Natural killer cell (primary cell): ENCODE data around the gene ASH1L. TPM values are rescaled to one million over a fixed set of nuclear protein-coding genes. Genes with fewer than 3 reads are reported as not detected.

Experiments used
- ATAC-seq, 3 donors: fragments of 150-1000 bp in 2 of 3; fragments of 200-7000 bp in 1 of 3; cut with Tn5 transposase; 1 replicate in 1 of 3; 2 replicates in 2 of 3; pipeline ENCODE4 v1.10.0; 2021; ENCODE audit warnings: mild to moderate bottlenecking in 2 of 3, moderate library complexity in 2 of 3
- DNase-seq, 2 donors: peaks; one replicate each; pipeline versions ENCODE4 v3.0.0 to v3.0.0-alpha.2; 2013 to 2021; ENCODE audit warnings: mixed read lengths in 1 of 2
- H3K27ac ChIP-seq: one replicate; pipeline ENCODE4 v1.5.1; 2013; ENCODE audit warnings: mild to moderate bottlenecking, low read length
- H3K27me3 ChIP-seq: one replicate; pipeline ENCODE4 v1.6.1; 2013; ENCODE audit warnings: low read length; ENCODE audit not compliant: control insufficient read depth, insufficient read depth
- H3K36me3 ChIP-seq: one replicate; pipeline ENCODE4 v1.6.1; 2013; ENCODE audit warnings: low read length; ENCODE audit not compliant: control insufficient read depth, insufficient read depth
- H3K4me1 ChIP-seq: one replicate; pipeline ENCODE4 v1.6.1; 2013; ENCODE audit warnings: low read length; ENCODE audit not compliant: control insufficient read depth, insufficient read depth
- H3K4me3 ChIP-seq: one replicate; pipeline ENCODE4 v1.5.1; 2013; ENCODE audit warnings: low read length
- H3K9me3 ChIP-seq: one replicate; pipeline ENCODE4 v1.6.1; 2013; ENCODE audit warnings: low read length; ENCODE audit not compliant: control insufficient read depth, insufficient read depth
- H3K27ac Mint-ChIP-seq, 2 donors: one replicate each; pipeline ENCODE4 v1.8.0; 2022; ENCODE audit warnings: mild to moderate bottlenecking in 2 of 2, mixed read lengths in 2 of 2, moderate library complexity in 1 of 2
- H3K27me3 Mint-ChIP-seq, 2 donors: one replicate each; pipeline ENCODE4 v1.8.0; 2022; ENCODE audit warnings: low read depth in 2 of 2, mixed read lengths in 2 of 2
- H3K36me3 Mint-ChIP-seq: one replicate; pipeline ENCODE4 v1.8.0; 2022; ENCODE audit warnings: mixed read lengths
- H3K4me1 Mint-ChIP-seq, 2 donors: one replicate each; pipeline ENCODE4 v1.8.0; 2022; ENCODE audit warnings: mixed read lengths in 2 of 2
- H3K4me3 Mint-ChIP-seq: one replicate; pipeline ENCODE4 v1.8.0; 2022; ENCODE audit warnings: mild to moderate bottlenecking, moderate library complexity, mixed read lengths
- H3K9me3 Mint-ChIP-seq, 2 donors: one replicate each; pipeline ENCODE4 v1.8.0; 2022; ENCODE audit warnings: mixed read lengths in 2 of 2
- CTCF ChIP-seq: fragments of 200-600 bp; IDR thresholded peaks from one replicate; pipeline ENCODE4 v1.8.0; 2022; ENCODE audit warnings: antibody characterized with exemption
- WGBS: methylation state at CpG from one replicate; pipeline ENCODE4 v1.1.7; 2013; ENCODE audit warnings: missing lambda C conversion rate; ENCODE audit not compliant: insufficient coverage; 5-methylcytosine and 5-hydroxymethylcytosine counted together
- intact Hi-C: fragments of 100-400 bp; cut with micrococcal nuclease; formaldehyde crosslinking; loops from one replicate; pipeline ENCODE4 v1.14.2; 2022
- total RNA-seq, 4 donors: library from RNA; stranded (reverse); fragments of 120-200 nt in 1 of 4; gene quantifications; one replicate each; pipeline versions ENCODE4 v1.2.3 to v1.2.4, GENCODE V29; 2013 to 2022

Gene ASH1L
- total RNA-seq, 3 donors from 2014 or later (not counting 1 experiment from before 2014, with no cell fraction given), result 82.2 to 99.5 (median 91.9) TPM

GRCh38 chr1:155529929-155530328 is 32.7 kb downstream of the ASH1L start:
- no peak overlapping the region for H3K4me3 Mint-ChIP-seq
- DNase-seq, result no peak
- H3K9me3 ChIP-seq, result no peaks in the 10 kb centered on the region
- TF ChIP-seq CTCF, result no peak
- no peaks in the 10 kb centered on the region for H3K36me3 ChIP-seq
- no peaks in the 10 kb centered on the region for H3K27me3 Mint-ChIP-seq
- H3K27ac ChIP-seq, result no peak overlapping the region
- H3K4me3 ChIP-seq, result no peak overlapping the region
- intact Hi-C loops, result no loop called here
- H3K4me1 ChIP-seq, result peaks cover 4% of the 10 kb centered on the region
- WGBS, result 83% methylated on average over 3 of the region's 3 CpGs
- peaks cover 33 to 34% of the 10 kb centered on the region in 2 donors for H3K4me1 Mint-ChIP-seq
- no peaks in the 10 kb centered on the region for H3K27me3 ChIP-seq
- peak overlapping the region in 1 of 2 donors; percentile 2 for H3K27ac Mint-ChIP-seq
- no peak for ATAC-seq
- H3K36me3 Mint-ChIP-seq, result no peaks in the 10 kb centered on the region
- H3K9me3 Mint-ChIP-seq, result peaks cover 0 to 2% of the 10 kb centered on the region in 2 donors

GRCh38 chr1:155529109-155529508 is 33.5 kb downstream of the ASH1L start:
- Histone ChIP-seq H3K4me3 (no peak overlapping the region), H3K9me3 (no peaks in the 10 kb centered on the region), H3K4me1 (peaks cover 8% of the 10 kb centered on the region), H3K27me3 (no peaks in the 10 kb centered on the region), H3K36me3 (no peaks in the 10 kb centered on the region), H3K27ac (no peak overlapping the region)
- H3K4me3 Mint-ChIP-seq, result no peak overlapping the region
- 80% methylated on average over 1 of the region's 2 CpGs for WGBS
- ATAC-seq, result no peak
- no peaks in the 10 kb centered on the region for H3K27me3 Mint-ChIP-seq
- peaks cover 28 to 34% of the 10 kb centered on the region in 2 donors for H3K4me1 Mint-ChIP-seq
- no peak for DNase-seq
- TF ChIP-seq CTCF, result no peak
- H3K27ac Mint-ChIP-seq, result peak overlapping the region in 1 of 2 donors; percentile 2
- H3K9me3 Mint-ChIP-seq, result peaks cover 0 to 2% of the 10 kb centered on the region in 2 donors
- intact Hi-C loops, result no loop called here
- no peaks in the 10 kb centered on the region for H3K36me3 Mint-ChIP-seq

GRCh38 chr1:155527677-155528076 is 34.9 kb downstream of the ASH1L start:
- H3K27me3 Mint-ChIP-seq, result no peaks in the 10 kb centered on the region
- WGBS, result 93% methylated on average over 6 of the region's 6 CpGs
- H3K27ac Mint-ChIP-seq, result no peak overlapping the region
- no peak overlapping the region for H3K4me3 ChIP-seq
- H3K36me3 Mint-ChIP-seq, result no peaks in the 10 kb centered on the region
- intact Hi-C loops, result no loop called here
- H3K27me3 ChIP-seq, result no peaks in the 10 kb centered on the region
- no peak for DNase-seq
- H3K4me3 Mint-ChIP-seq, result no peak overlapping the region
- peaks cover 26 to 31% of the 10 kb centered on the region in 2 donors for H3K4me1 Mint-ChIP-seq
- no peaks in the 10 kb centered on the region for H3K9me3 Mint-ChIP-seq
- no peaks in the 10 kb centered on the region for H3K9me3 ChIP-seq
- no peak overlapping the region for H3K27ac ChIP-seq
- H3K4me1 ChIP-seq, result peaks cover 9% of the 10 kb centered on the region
- no peaks in the 10 kb centered on the region for H3K36me3 ChIP-seq
- no peak for TF ChIP-seq CTCF
- ATAC-seq, result no peak

- no peak for ATAC-seq
- peaks cover 9% of the 10 kb centered on the region for H3K4me1 ChIP-seq
- H3K4me3 ChIP-seq, result no peak overlapping the region
- no peaks in the 10 kb centered on the region for H3K9me3 ChIP-seq
- no peak for DNase-seq
- no peak overlapping the region for H3K27ac ChIP-seq
- Mint-ChIP-seq H3K4me1 (peaks cover 27 to 38% of the 10 kb centered on the region in 2 donors), H3K9me3 (no peaks in the 10 kb centered on the region), H3K36me3 (no peaks in the 10 kb centered on the region), H3K4me3 (no peak overlapping the region), H3K27me3 (no peaks in the 10 kb centered on the region), H3K27ac (no peak overlapping the region)
- 87% methylated on average over 1 of the region's 1 CpG for WGBS
- TF ChIP-seq CTCF, result no peak
- H3K36me3 ChIP-seq, result no peaks in the 10 kb centered on the region
- intact Hi-C loops, result no loop called here
- no peaks in the 10 kb centered on the region for H3K27me3 ChIP-seq
These were observed 36.2 kb downstream of the ASH1L start for GRCh38 chr1:155526356-155526755.
